PC-9 (cell line): ENCODE results near the gene HIVEP2. TPM values are rescaled to one million over a fixed set of nuclear protein-coding genes. Genes with fewer than 3 reads are reported as not detected.

Experiments
- BruUV-seq: library from RNA; stranded (reverse); fragments of 400-500 nt; replicated peaks from 2 replicates; lab custom pipeline; 2021; lab: Mats Ljungman, UMichigan
- CTCF ChIA-PET: fragments of 300-600 bp; sonication (Branson Sonifier 250); formaldehyde crosslinking; loops from one replicate; lab custom pipeline; 2022; ENCODE audit warnings: antibody characterized with exemption; lab: Charles Lee
- POLR2A ChIA-PET: fragments of 300-600 bp; sonication (Branson Sonifier 250); formaldehyde crosslinking; loops from one replicate; lab custom pipeline; 2022; ENCODE audit warnings: antibody characterized with exemption; ENCODE audit not compliant: unreplicated experiment; lab: Charles Lee
- DNase-seq, 2 experiments: peaks; one replicate each; pipeline versions ENCODE4 v3.0.0 to v3.0.0-alpha.2; 2015 to 2022; ENCODE audit warnings: mixed read lengths in 1 of 2
- H2AFZ ChIP-seq: fragments of 200-600 bp; sonication (generic); 2 replicates; pipeline ENCODE4 v1.8.1; 2017; ENCODE audit warnings: antibody characterized with exemption
- H3F3A ChIP-seq: fragments of 200-600 bp; sonication (generic); 2 replicates; pipeline ENCODE4 v1.8.1; 2017; ENCODE audit warnings: antibody characterized with exemption, mild to moderate bottlenecking, low read depth; ENCODE audit not compliant: insufficient read depth
- H3K27ac ChIP-seq: fragments of 200-600 bp; sonication (generic); 2 replicates; pipeline ENCODE4 v1.6.1; 2016; ENCODE audit warnings: mixed run types
- H3K27me3 ChIP-seq: fragments of 200-600 bp; sonication (generic); 2 replicates; pipeline ENCODE4 v1.6.1; 2016; ENCODE audit warnings: low read depth, mixed run types; ENCODE audit not compliant: insufficient read depth
- H3K36me3 ChIP-seq: fragments of 200-600 bp; sonication (generic); 2 replicates; pipeline ENCODE4 v1.6.1; 2016; ENCODE audit warnings: low read depth, mixed run types
- H3K4me1 ChIP-seq: fragments of 200-600 bp; sonication (generic); replicated peaks from 2 replicates; pipeline ENCODE4 v1.6.1; 2016; ENCODE audit warnings: mixed run types; ENCODE audit not compliant: insufficient read depth
- H3K4me2 ChIP-seq: fragments of 200-600 bp; sonication (generic); 2 replicates; pipeline ENCODE4 v1.6.1; 2017; ENCODE audit warnings: mixed run types
- H3K4me3 ChIP-seq: fragments of 200-600 bp; sonication (generic); 2 replicates; pipeline ENCODE4 v1.6.1; 2016; ENCODE audit warnings: mixed run types
- H3K79me2 ChIP-seq: fragments of 200-600 bp; sonication (generic); 2 replicates; pipeline ENCODE4 v1.6.1; 2017; ENCODE audit warnings: low read depth, mixed run types
- H3K9me2 ChIP-seq: fragments of 200-600 bp; sonication (generic); 2 replicates; pipeline ENCODE4 v1.8.1; 2017; ENCODE audit warnings: mild to moderate bottlenecking; ENCODE audit not compliant: insufficient read depth
- H3K9me3 ChIP-seq: fragments of 200-600 bp; sonication (generic); 2 replicates; pipeline ENCODE4 v1.8.1; 2016; ENCODE audit warnings: low read depth; ENCODE audit not compliant: insufficient read depth
- H4K20me1 ChIP-seq: fragments of 200-600 bp; sonication (generic); 2 replicates; pipeline ENCODE4 v1.8.1; 2017; ENCODE audit not compliant: insufficient read depth
- EZH2 ChIP-seq: fragments of 200-600 bp; sonication (generic); IDR thresholded peaks from 2 replicates; pipeline ENCODE4 v1.8.0; 2017; ENCODE audit warnings: antibody characterized with exemption, low read depth
- intact Hi-C: fragments of 100-400 bp; cut with micrococcal nuclease; formaldehyde crosslinking; loops from one replicate; pipeline ENCODE4 v1.10.0; 2022; ENCODE audit not compliant: unreplicated experiment
- total RNA-seq: library from RNA; stranded (reverse); gene quantifications from 2 replicates; pipeline ENCODE4 v1.2.3, GENCODE V29; 2021
- TF ChIP-seq, protein P1 (sequence below): fragments of 200-600 bp; sonication (generic); conservative IDR thresholded peaks from 2 replicates; pipeline ENCODE4 v1.6.1; 2017; ENCODE audit warnings: mixed run types, antibody characterized with exemption, mild to moderate bottlenecking, moderate library complexity

Gene HIVEP2
- total RNA-seq, 1 experiment from 2014 or later: 10.3 TPM

GRCh38 chr6:142804490-142804889 lies 140.5 kb downstream of the HIVEP2 start:
- H3F3A ChIP-seq: no peaks in the 10 kb centered on the region
- H2AFZ ChIP-seq: no peak overlapping the region
- H3K79me2 ChIP-seq: no peaks in the 10 kb centered on the region
- H3K9me2 ChIP-seq: no peaks in the 10 kb centered on the region
- no peak overlapping the region for H3K4me2 ChIP-seq
- ChIA-PET CTCF (no interaction called here), POLR2A (interaction anchor here (0.5 kb wide), 1 partner anchor 255 kb away, joined by 4 read pairs; no protein-coding TSS in a partner anchor)
- no peak for TF ChIP-seq EZH2
- TF ChIP-seq, protein P1, sequence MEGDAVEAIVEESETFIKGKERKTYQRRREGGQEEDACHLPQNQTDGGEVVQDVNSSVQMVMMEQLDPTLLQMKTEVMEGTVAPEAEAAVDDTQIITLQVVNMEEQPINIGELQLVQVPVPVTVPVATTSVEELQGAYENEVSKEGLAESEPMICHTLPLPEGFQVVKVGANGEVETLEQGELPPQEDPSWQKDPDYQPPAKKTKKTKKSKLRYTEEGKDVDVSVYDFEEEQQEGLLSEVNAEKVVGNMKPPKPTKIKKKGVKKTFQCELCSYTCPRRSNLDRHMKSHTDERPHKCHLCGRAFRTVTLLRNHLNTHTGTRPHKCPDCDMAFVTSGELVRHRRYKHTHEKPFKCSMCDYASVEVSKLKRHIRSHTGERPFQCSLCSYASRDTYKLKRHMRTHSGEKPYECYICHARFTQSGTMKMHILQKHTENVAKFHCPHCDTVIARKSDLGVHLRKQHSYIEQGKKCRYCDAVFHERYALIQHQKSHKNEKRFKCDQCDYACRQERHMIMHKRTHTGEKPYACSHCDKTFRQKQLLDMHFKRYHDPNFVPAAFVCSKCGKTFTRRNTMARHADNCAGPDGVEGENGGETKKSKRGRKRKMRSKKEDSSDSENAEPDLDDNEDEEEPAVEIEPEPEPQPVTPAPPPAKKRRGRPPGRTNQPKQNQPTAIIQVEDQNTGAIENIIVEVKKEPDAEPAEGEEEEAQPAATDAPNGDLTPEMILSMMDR: no peak
- peaks cover 14% of the 10 kb centered on the region for H3K4me1 ChIP-seq
- no peaks in the 10 kb centered on the region for H4K20me1 ChIP-seq
- H3K9me3 ChIP-seq: no peaks in the 10 kb centered on the region; the same call in 1 of the 2 replicates
- no peak for DNase-seq
- no TSS peak for BruUV-seq
- H3K27ac ChIP-seq: no peak overlapping the region
- no peaks in the 10 kb centered on the region for H3K27me3 ChIP-seq
- H3K36me3 ChIP-seq: no peaks in the 10 kb centered on the region
- intact Hi-C loops: no loop called here
- no peak overlapping the region for H3K4me3 ChIP-seq

- intact Hi-C loops: no loop called here
- H3K27me3 ChIP-seq: no peaks in the 10 kb centered on the region
- H3K79me2 ChIP-seq: no peaks in the 10 kb centered on the region
- no peak for DNase-seq
- H3K36me3 ChIP-seq: no peaks in the 10 kb centered on the region
- no peaks in the 10 kb centered on the region; the same call in 1 of the 2 replicates for H3K9me3 ChIP-seq
- no peak overlapping the region for H3K4me2 ChIP-seq
- peaks cover 14% of the 10 kb centered on the region for H3K4me1 ChIP-seq
- H2AFZ ChIP-seq: no peak overlapping the region
- H3K27ac ChIP-seq: no peak overlapping the region
- no peaks in the 10 kb centered on the region for H3F3A ChIP-seq
- POLR2A ChIA-PET: no interaction called here
- H3K4me3 ChIP-seq: no peak overlapping the region
- H4K20me1 ChIP-seq: no peaks in the 10 kb centered on the region
- CTCF ChIA-PET: interaction anchor here (0.7 kb wide), 1 partner anchor 11 kb away, joined by 5 read pairs; no protein-coding TSS in a partner anchor
- BruUV-seq: no TSS peak
- no peaks in the 10 kb centered on the region for H3K9me2 ChIP-seq
- TF ChIP-seq EZH2: no peak
- TF ChIP-seq, protein P1: no peak
Observed at GRCh38 chr6:142803495-142804058, 141.4 kb downstream of the HIVEP2 start.

DNA sequence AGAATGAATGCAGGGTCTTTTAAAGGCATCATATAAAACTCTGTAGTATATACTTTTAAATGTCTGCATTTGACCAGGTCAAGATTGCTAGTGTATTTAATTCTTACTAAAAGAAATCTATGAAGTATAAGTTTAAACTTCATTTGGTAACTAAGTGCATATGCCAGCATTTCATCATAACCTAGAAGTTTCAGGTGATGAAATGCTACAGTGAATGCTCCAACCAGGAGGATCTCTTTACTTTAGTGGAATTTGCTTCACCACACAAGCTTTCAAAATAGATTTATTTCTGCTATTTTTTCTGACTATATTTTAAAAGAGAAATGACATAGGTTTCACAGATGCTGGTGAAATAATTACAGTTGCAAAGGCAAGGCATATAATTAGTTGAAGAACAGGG lies 141.9 kb downstream of the HIVEP2 start:
- no peaks in the 10 kb centered on the region for H3K36me3 ChIP-seq
- no peak for DNase-seq
- peak overlapping the region; percentile 56 for H3K27ac ChIP-seq
- no peaks in the 10 kb centered on the region for H3K79me2 ChIP-seq
- peaks cover 14% of the 10 kb centered on the region for H3K4me1 ChIP-seq
- no peaks in the 10 kb centered on the region for H3K9me2 ChIP-seq
- BruUV-seq: no TSS peak
- H3K9me3 ChIP-seq: no peaks in the 10 kb centered on the region; the same call in 1 of the 2 replicates
- H3K4me2 ChIP-seq: no peak overlapping the region
- no peaks in the 10 kb centered on the region for H3K27me3 ChIP-seq
- TF ChIP-seq, protein P1: no peak
- no peak for TF ChIP-seq EZH2
- no peaks in the 10 kb centered on the region for H3F3A ChIP-seq
- no peak overlapping the region for H2AFZ ChIP-seq
- ChIA-PET CTCF (interaction anchor here (0.7 kb wide), 1 partner anchor 11 kb away, joined by 5 read pairs; no protein-coding TSS in a partner anchor), POLR2A (no interaction called here)
- intact Hi-C loops: no loop called here
- no peaks in the 10 kb centered on the region for H4K20me1 ChIP-seq
- H3K4me3 ChIP-seq: no peak overlapping the region
